Measurements from ENCODE around the gene MYO18A.

DNA sequence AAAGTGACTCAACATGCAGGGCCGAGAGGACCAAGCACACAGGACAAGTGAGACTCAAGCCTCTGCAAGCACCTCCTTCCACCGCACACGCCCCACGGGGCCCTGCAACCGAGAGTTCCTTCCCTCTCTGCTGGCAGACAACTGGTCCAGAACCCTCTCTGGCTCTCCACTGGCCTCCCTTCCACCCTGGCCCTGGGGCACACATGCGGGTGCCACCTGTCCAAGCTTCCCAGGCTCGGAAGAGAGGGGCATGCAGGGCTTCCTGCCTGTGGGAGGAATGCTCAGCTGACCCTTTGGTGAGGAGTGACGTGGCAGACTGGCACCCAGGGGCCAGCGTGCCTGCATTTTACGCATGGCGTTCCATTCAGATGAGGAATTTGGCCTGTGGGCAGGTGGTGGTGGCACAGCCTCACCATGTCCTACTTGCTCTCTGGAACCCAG lies 77.4 kb downstream of the MYO18A start:
- TF ChIP-seq, protein P1, sequence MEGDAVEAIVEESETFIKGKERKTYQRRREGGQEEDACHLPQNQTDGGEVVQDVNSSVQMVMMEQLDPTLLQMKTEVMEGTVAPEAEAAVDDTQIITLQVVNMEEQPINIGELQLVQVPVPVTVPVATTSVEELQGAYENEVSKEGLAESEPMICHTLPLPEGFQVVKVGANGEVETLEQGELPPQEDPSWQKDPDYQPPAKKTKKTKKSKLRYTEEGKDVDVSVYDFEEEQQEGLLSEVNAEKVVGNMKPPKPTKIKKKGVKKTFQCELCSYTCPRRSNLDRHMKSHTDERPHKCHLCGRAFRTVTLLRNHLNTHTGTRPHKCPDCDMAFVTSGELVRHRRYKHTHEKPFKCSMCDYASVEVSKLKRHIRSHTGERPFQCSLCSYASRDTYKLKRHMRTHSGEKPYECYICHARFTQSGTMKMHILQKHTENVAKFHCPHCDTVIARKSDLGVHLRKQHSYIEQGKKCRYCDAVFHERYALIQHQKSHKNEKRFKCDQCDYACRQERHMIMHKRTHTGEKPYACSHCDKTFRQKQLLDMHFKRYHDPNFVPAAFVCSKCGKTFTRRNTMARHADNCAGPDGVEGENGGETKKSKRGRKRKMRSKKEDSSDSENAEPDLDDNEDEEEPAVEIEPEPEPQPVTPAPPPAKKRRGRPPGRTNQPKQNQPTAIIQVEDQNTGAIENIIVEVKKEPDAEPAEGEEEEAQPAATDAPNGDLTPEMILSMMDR (IDR thresholded peaks at IDR 0.05; ENCODE audit: insufficient read depth, low read length) = no peak
- TF ChIP-seq POLR2AphosphoS5 (IDR thresholded peaks at IDR 0.05; ENCODE audit: low read depth) = no peak
- TF ChIP-seq, protein P2, sequence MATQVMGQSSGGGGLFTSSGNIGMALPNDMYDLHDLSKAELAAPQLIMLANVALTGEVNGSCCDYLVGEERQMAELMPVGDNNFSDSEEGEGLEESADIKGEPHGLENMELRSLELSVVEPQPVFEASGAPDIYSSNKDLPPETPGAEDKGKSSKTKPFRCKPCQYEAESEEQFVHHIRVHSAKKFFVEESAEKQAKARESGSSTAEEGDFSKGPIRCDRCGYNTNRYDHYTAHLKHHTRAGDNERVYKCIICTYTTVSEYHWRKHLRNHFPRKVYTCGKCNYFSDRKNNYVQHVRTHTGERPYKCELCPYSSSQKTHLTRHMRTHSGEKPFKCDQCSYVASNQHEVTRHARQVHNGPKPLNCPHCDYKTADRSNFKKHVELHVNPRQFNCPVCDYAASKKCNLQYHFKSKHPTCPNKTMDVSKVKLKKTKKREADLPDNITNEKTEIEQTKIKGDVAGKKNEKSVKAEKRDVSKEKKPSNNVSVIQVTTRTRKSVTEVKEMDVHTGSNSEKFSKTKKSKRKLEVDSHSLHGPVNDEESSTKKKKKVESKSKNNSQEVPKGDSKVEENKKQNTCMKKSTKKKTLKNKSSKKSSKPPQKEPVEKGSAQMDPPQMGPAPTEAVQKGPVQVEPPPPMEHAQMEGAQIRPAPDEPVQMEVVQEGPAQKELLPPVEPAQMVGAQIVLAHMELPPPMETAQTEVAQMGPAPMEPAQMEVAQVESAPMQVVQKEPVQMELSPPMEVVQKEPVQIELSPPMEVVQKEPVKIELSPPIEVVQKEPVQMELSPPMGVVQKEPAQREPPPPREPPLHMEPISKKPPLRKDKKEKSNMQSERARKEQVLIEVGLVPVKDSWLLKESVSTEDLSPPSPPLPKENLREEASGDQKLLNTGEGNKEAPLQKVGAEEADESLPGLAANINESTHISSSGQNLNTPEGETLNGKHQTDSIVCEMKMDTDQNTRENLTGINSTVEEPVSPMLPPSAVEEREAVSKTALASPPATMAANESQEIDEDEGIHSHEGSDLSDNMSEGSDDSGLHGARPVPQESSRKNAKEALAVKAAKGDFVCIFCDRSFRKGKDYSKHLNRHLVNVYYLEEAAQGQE (IDR thresholded peaks at IDR 0.05; ENCODE audit: insufficient replicate concordance, low read depth) = no peak
